K562 (cell line): Measurements from ENCODE around the gene CEP72. TPM values are rescaled to one million over a fixed set of nuclear protein-coding genes. Genes with fewer than 3 reads are reported as not detected.

Experiments used
- BRF1 ChIP-seq: IDR thresholded peaks from 3 replicates; pipeline ENCODE4 v1.6.1; 2011; ENCODE audit warnings: borderline replicate concordance, mild to moderate bottlenecking; ENCODE audit not compliant: insufficient read length; ENCODE audit errors: extremely low read depth
- CREM ChIP-seq: IDR thresholded peaks from 2 replicates; pipeline ENCODE4 v1.6.1; 2014; ENCODE audit warnings: antibody characterized with exemption, low read depth
- GMEB1 ChIP-seq: fragments of 250-450 bp; sonication (Bioruptor Pico); IDR thresholded peaks from 2 replicates; pipeline ENCODE4 v1.4.0; 2020; ENCODE audit warnings: mild to moderate bottlenecking
- ILF3 ChIP-seq: fragments of 450-650 bp; IDR thresholded peaks from 2 replicates; pipeline ENCODE4 v1.6.1; 2018; ENCODE audit warnings: antibody characterized with exemption, mild to moderate bottlenecking, moderate library complexity, borderline replicate concordance
- JUNB ChIP-seq: fragments of 450-650 bp; formaldehyde crosslinking; conservative IDR thresholded peaks from 2 replicates; pipeline ENCODE4 v1.4.0; 2020; ENCODE audit warnings: mild to moderate bottlenecking
- KDM5B ChIP-seq: fragments of 200-600 bp; sonication (generic); IDR thresholded peaks from 2 replicates; pipeline ENCODE4 v1.6.1; 2012; ENCODE audit warnings: low read depth, mild to moderate bottlenecking, moderate library complexity, low read length, control low read depth, inconsistent platforms; ENCODE audit not compliant: insufficient replicate concordance
- MXD1 ChIP-seq: fragments of 250-450 bp; sonication (Bioruptor Pico); IDR thresholded peaks from 2 replicates; pipeline ENCODE4 v1.8.0; 2021; ENCODE audit warnings: borderline replicate concordance, mild to moderate bottlenecking, moderate library complexity; ENCODE audit not compliant: poor library complexity, severe bottlenecking
- NONO ChIP-seq, 2 experiments: fragments of 200-400 bp in 1 of 2; fragments of 450-650 bp in 1 of 2; formaldehyde crosslinking in 1 of 2; IDR thresholded peaks; 2 replicates each; pipeline ENCODE4 v1.6.1; 2017; ENCODE audit warnings: low read depth in 2 of 2, mild to moderate bottlenecking in 2 of 2, moderate library complexity in 2 of 2, low read length in 1 of 2
- PPARD ChIP-seq: fragments of 250-450 bp; sonication (Bioruptor Pico); IDR thresholded peaks from 2 replicates; pipeline ENCODE4 v1.8.0; 2022; ENCODE audit warnings: inconsistent platforms, mild to moderate bottlenecking, moderate library complexity
- PTRF ChIP-seq: fragments of 450-650 bp; IDR thresholded peaks from 2 replicates; pipeline ENCODE4 v1.6.1; 2016; ENCODE audit warnings: mild to moderate bottlenecking, missing genetic modification characterization, missing compliant biosample characterization
- RFX5 ChIP-seq: IDR thresholded peaks from 2 replicates; pipeline ENCODE4 v1.6.1; 2011; ENCODE audit warnings: low read depth, mild to moderate bottlenecking, improper control_type of control experiment, low read length
- TAF15 ChIP-seq: fragments of 200-400 bp; formaldehyde crosslinking; IDR thresholded peaks from 2 replicates; pipeline ENCODE4 v1.6.1; 2017; ENCODE audit warnings: mild to moderate bottlenecking, low read depth, low read length, moderate library complexity
- THRAP3 ChIP-seq: fragments of 450-650 bp; IDR thresholded peaks from 2 replicates; pipeline ENCODE4 v1.6.1; 2016; ENCODE audit warnings: mild to moderate bottlenecking, inconsistent platforms, borderline replicate concordance
- TRIM24 ChIP-seq, 2 experiments: fragments of 450-650 bp; IDR thresholded peaks; 2 replicates each; pipeline ENCODE4 v1.6.1; 2016
- UBTF ChIP-seq, 2 experiments: IDR thresholded peaks; 2 replicates each; pipeline ENCODE4 v1.6.1; 2012; ENCODE audit warnings: improper control_type of control experiment in 2 of 2, low read depth in 2 of 2, low read length in 2 of 2, borderline replicate concordance in 1 of 2
- ZFPM2 ChIP-seq: fragments of 250-450 bp; sonication (Bioruptor Pico); IDR thresholded peaks from 2 replicates; pipeline ENCODE4 v1.5.1; 2022; ENCODE audit warnings: mild to moderate bottlenecking
- ZNF75A ChIP-seq: fragments of 450-650 bp; formaldehyde crosslinking; IDR thresholded peaks from 2 replicates; pipeline ENCODE4 v1.4.0; 2020; ENCODE audit warnings: mild to moderate bottlenecking
- ZNF830 ChIP-seq: fragments of 250-450 bp; sonication (Bioruptor Pico); IDR thresholded peaks from 2 replicates; pipeline ENCODE4 v1.5.0; 2021; ENCODE audit warnings: mild to moderate bottlenecking
- polyA plus RNA-seq, 8 experiments: library from polyadenylated mRNA; depleted of rRNA in 4 of 8; stranded (reverse) in 5 of 8; unstranded in 3 of 8; fragments of >200 nt; fragmentation: Nextera tagmentation in 2 of 8; fragmentation: Illumina TruSeq in 1 of 8; extraction: Ambion mirVana in 2 of 8; extraction: Trizol in 1 of 8; gene quantifications; 2 replicates each; pipeline versions ENCODE4 v1.2.1 to v1.2.3, GENCODE V29; 2011 to 2014; ENCODE audit warnings: inconsistent platforms in 1 of 8, missing spikeins in 1 of 8
- total RNA-seq, 7 experiments: library from RNA; depleted of rRNA in 6 of 7; stranded (reverse); fragments of >200 nt in 6 of 7; fragmentation: Illumina TruSeq in 2 of 7; extraction: Trizol in 2 of 7; gene quantifications; 2 replicates each; pipeline versions ENCODE4 v1.2.1 to v1.2.3, GENCODE V29; 2011 to 2021; ENCODE audit warnings: low replicate concordance in 1 of 7
- TF ChIP-seq, protein P1 (sequence below), 2 experiments: fragments of 150-350 bp in 1 of 2; IDR thresholded peaks; 2 replicates each; pipeline ENCODE4 v1.6.1; 2012 to 2016; ENCODE audit warnings: low read depth in 2 of 2, low read length in 2 of 2, mild to moderate bottlenecking in 1 of 2, moderate library complexity in 1 of 2

CEP72 gene
- total and polyA plus RNA-seq, 9 of the 15 experiments (the other 6 are each of a cell fraction or from before 2014, with no cell fraction given): 0.89 to 38.1 (median 14.2) TPM

DNA sequence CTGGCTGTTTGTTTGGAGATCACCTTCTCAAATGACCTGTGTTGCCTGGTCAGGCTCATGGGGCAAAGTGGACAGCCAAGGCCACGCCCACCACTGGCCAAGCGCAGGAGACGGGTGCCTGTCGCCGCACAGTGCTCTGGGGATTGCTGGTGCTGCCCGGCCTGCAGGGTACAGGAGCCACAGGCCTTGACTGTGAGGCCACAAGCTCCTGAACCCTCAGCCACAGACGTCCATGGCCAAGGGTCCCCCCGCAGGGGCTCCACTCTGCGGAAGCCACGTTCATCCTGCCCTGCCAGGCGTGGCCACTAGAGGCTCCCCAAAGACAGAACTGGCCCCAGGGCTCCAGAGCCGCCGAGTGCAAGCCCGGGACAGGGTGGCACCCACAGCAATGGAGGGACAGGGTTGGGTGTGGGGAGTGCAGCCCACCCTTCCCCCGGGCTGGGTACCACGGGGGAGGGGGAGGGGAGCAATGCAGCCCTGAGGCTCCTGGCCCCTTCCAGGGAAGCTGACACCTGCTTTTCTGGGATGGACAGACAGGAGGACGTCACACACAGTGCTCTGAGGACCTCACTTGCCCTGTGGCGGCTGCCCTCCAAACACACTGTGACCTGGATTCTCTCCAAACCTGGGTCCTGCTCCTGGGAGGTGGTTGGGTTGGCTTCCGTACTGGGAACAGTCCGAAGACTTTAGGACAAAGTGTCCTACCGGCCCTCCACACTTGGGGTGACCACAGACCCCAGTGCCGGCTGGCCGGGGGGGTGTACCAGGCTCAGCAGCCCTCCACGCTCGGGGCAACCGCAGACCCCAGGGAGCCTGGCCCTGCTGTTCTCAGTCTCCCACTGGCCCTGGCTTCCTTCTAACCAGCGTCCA lies 59.6 kb downstream of the CEP72 start (continued):
- TF ChIP-seq BRF1: no peak
- peak; percentile 38; the same call in 1 of the 2 replicates for TF ChIP-seq CREM
- no peak for TF ChIP-seq ZNF830 (CRISPR knock-in tag)
- TF ChIP-seq GMEB1 (CRISPR knock-in tag): no peak
- no peak for TF ChIP-seq PTRF (tag)
- no peak for TF ChIP-seq TAF15
- no peak for TF ChIP-seq ILF3
- peak; percentile 33 for TF ChIP-seq KDM5B
- no peak for TF ChIP-seq JUNB (CRISPR knock-in tag)
- no peak for TF ChIP-seq UBTF (IDR thresholded peaks at IDR 0.05; ENCODE audit: borderline replicate concordance in 1 of 2, low read depth in 2 of 2, low read length in 2 of 2)
- no peak for TF ChIP-seq TRIM24 (IDR thresholded peaks at IDR 0.05)
- no peak for TF ChIP-seq ZNF75A
- TF ChIP-seq ZFPM2: peak; percentile 64; the same call in 1 of the 2 replicates
- no peak for TF ChIP-seq PPARD (CRISPR knock-in tag)
- TF ChIP-seq RFX5: no peak
- TF ChIP-seq, protein P1, sequence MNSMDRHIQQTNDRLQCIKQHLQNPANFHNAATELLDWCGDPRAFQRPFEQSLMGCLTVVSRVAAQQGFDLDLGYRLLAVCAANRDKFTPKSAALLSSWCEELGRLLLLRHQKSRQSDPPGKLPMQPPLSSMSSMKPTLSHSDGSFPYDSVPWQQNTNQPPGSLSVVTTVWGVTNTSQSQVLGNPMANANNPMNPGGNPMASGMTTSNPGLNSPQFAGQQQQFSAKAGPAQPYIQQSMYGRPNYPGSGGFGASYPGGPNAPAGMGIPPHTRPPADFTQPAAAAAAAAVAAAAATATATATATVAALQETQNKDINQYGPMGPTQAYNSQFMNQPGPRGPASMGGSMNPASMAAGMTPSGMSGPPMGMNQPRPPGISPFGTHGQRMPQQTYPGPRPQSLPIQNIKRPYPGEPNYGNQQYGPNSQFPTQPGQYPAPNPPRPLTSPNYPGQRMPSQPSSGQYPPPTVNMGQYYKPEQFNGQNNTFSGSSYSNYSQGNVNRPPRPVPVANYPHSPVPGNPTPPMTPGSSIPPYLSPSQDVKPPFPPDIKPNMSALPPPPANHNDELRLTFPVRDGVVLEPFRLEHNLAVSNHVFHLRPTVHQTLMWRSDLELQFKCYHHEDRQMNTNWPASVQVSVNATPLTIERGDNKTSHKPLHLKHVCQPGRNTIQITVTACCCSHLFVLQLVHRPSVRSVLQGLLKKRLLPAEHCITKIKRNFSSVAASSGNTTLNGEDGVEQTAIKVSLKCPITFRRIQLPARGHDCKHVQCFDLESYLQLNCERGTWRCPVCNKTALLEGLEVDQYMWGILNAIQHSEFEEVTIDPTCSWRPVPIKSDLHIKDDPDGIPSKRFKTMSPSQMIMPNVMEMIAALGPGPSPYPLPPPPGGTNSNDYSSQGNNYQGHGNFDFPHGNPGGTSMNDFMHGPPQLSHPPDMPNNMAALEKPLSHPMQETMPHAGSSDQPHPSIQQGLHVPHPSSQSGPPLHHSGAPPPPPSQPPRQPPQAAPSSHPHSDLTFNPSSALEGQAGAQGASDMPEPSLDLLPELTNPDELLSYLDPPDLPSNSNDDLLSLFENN (IDR thresholded peaks at IDR 0.05; ENCODE audit: low read depth in 2 of 2, low read length in 2 of 2): no peak
- no peak for TF ChIP-seq NONO (IDR thresholded peaks at IDR 0.05; ENCODE audit: low read depth in 2 of 2, low read length in 1 of 2)
- TF ChIP-seq MXD1 (CRISPR knock-in tag): no peak
- TF ChIP-seq THRAP3: no peak
